ENCODE measurements around the gene OMA1.
"Not testable (repeated sequence)": the region's sequence is repeated elsewhere in the genome, so short reads cannot be mapped to it uniquely, and the experiment has no call there.

The OMA1 gene

GRCh38 chr1:58528518-58528917 lies 18.0 kb downstream of the OMA1 start:
- DNase-seq (ENCODE audit: low read depth), result peak; percentile 83

- DNase-seq (ENCODE audit: low read depth), result peak; percentile 65
Observed at GRCh38 chr1:58524353-58524945, 22.1 kb downstream of the OMA1 start.

DNA sequence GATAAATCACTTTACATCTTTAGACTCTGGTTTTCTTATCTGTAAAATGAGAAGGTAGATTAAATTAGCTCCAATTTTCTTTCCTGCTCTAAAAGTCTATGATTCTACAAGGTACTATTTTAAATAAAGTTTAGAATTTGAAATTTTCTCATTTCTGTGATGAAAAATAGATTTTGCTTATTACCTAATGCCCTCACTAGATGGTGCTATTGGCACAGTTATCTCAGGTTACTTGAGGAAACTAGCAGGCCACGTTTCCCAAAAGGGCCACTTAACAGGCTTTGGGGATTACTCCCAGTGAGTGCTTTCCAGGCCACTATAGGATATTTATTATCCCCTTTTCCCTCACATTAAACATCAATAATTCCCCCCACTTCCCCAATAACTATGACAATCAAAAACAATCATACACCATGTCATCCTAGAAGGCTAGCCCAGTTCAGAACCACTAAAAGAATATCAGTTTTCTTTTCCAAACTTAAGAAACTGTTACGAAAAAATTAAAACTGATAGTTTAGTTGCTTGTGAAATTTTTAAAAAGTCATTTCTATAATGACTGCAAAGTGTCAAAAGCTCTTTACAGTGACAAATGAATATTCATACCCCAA lies 30.6 kb downstream of the OMA1 start:
- DNase-seq (ENCODE audit: low read depth), result peak; percentile 71

- no peak for DNase-seq (ENCODE audit: low read depth)
Observed at GRCh38 chr1:58513956-58514355, 32.6 kb downstream of the OMA1 start.

DNA sequence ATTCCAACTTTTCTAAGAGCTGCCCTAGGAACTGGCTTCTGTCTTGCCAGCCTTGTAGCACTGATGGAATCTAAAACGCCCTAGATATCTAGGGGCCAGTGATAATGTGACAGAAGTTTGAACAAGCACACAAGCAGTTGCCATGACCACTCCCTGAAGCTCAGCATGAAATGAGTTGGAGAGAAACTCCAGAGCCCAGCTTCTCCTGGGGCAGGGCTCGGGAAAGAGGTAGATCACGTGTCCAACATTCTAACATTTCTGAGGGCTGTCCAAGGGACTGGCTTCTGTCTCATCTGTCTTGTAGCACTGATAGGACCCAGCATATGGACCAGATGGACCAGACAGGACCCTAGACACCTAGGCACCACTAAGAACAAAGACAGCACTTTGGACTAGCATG lies 37.9 kb downstream of the OMA1 start:
- DNase-seq (ENCODE audit: low read depth), result no peak

- DNase-seq (ENCODE audit: low read depth), result no peak
Observed at GRCh38 chr1:58505286-58505685, 41.2 kb downstream of the OMA1 start.

- DNase-seq (ENCODE audit: low read depth), result no peak
Observed at GRCh38 chr1:58502519-58502918, 44.0 kb downstream of the OMA1 start.

DNA sequence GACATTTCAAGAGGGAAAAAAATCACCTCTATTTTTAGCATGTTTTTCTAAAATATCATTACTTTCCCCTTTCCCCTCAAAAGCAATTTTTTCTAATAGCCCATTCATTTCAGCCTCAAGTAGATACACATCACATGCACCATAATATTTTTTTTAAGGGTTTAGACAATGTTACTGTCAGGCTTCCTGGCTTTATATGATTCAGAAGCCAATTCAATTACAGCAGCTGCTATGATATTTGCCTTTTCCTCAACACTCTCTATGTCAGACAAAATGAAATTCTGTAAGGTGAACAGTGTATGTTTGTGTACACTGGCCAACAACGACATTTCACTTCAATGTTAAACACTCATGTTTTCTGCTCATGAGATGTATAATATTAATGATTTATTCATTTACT lies 46.5 kb downstream of the OMA1 start:
- DNase-seq (ENCODE audit: low read depth), result no peak

DNA sequence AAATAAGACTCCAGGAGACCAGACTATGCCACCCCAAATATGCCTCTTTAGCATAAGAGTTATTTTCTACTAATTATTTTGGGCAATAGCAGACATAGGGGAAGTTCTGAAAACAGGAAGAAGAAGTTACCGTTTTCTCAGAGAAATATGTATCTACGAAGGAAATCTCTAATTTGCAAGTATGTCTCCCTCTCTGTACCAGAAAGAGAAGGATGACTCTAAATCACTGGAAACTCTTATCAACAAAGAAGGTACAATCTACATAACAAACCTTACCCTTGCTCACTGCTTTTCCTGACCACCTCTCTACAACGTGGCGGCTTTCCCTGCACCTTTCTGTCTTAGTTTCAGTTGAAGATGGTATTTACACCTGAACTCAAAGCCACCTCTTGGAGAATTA lies 49.0 kb downstream of the OMA1 start:
- DNase-seq (ENCODE audit: low read depth), result no peak

DNA sequence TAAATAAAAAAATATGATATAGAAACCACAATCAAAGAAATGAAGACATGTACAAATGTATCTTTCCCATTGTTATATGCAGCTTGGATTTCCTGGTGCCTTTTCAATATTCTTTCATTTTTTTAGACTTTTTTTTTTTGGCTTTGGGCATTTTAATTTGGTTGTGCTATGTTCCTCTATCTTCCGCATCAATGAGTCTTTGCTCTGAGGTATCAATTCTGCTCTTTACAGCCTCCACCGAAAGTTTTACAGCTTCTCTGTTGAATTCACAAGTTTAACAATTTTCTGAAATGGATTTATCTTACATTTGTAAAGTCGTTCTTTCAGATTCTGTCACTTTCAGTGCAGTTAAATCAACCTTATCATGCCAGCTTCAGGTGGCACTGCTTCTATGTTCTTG lies 50.5 kb downstream of the OMA1 start:
- no peak for DNase-seq (ENCODE audit: low read depth)

DNA sequence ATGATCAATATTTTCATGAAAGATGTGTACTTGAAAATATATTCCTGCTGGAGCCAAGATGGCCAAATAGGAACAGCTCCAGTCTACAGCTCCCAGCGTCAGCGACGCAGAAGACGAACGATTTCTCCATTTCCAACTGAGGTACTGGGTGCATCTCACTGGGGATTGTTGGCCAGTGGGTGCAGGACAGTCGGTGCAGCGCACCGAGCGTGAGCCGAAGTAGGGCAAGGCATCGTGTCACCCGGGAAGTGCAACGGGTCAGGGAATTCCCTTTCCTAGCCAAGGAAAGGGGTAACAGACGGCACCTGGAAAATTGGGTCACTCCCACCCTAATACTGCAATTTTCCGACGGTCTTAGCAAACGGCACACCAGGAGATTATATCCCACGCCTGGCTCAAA lies 57.6 kb downstream of the OMA1 start:
- not testable (repeated sequence) for DNase-seq (ENCODE audit: low read depth)

GRCh38 chr1:58487002-58487401 lies 59.5 kb downstream of the OMA1 start:
- no peak for DNase-seq (ENCODE audit: low read depth)

- DNase-seq (ENCODE audit: low read depth), result no peak
Observed at GRCh38 chr1:58481962-58482361, 64.6 kb downstream of the OMA1 start.

GRCh38 chr1:58480191-58480590 lies 66.3 kb downstream of the OMA1 start:
- DNase-seq (ENCODE audit: low read depth), result no peak

GRCh38 chr1:58477390-58477789 lies 69.1 kb downstream of the OMA1 start:
- DNase-seq (ENCODE audit: low read depth), result no peak

DNA sequence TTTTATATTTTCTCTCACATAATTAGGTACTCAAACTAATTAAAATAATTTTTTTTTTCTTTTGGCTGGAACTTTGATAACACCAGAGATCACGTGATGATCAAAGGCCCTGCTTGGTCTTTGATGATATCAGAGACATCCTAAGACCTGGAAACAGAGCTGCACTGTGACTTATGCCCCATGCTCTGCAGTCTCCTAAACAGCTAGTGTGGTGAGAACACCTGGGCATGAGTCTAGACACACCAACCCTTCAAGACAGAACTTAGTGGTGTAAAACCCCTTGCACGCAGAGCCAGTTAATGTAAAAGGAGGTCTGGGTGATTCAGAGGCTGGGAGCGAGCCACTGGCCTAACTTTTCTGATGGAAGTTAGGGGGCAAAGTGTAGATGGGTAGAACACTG lies 70.3 kb downstream of the OMA1 start:
- DNase-seq (ENCODE audit: low read depth), result no peak

GRCh38 chr1:58469476-58469875 lies 77.0 kb downstream of the OMA1 start:
- no peak for DNase-seq (ENCODE audit: low read depth)

GRCh38 chr1:58469016-58469415 lies 77.5 kb downstream of the OMA1 start:
- DNase-seq (ENCODE audit: low read depth), result no peak

DNA sequence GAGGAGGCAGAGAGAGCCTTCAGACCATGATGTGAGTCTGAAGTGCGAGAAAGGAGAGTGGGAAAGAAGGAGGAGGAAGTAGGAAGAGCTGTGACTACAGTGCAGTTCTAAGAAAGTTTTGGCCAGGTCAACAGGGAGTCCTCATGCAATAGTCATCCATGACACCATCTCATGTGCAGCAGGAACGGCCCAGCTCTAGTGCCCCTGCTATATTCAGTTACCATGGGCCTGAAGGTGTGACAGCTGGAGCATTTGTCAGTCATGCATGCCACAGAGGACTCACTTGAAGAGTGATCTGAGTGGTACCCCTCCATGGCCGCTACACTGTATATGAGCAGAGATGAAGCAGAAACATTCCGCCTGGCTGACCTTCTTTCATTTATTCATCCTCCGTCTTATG lies 77.9 kb downstream of the OMA1 start:
- no peak for DNase-seq (ENCODE audit: low read depth)

DNA sequence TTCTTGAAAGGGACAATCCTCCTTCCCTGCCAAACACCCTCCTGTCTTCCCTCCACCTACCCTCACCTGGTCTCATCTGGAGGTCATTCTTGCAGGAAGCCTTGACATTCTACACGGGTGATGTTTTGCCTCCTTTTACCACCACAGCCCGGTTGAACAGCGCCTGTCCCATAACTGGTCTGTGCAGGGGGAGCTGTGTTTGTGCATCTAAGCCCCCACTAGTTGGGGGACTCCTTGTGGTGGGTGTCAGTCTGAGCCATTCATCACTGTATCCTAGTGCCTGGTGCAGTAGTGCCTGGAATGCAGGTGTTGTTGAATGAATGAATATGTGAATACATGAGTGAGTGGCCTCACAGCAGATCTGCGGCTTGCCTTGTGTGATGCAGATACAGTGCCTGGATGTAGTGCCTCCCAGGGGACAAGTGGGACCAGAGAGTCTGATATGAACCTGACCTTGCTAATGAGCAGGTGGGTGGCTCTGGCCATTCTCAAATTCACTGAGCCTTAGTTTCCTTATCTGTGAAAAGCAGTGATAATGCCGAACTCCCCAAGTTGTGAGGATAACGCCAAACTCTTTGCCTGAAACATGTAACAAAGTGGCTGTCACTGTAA lies 79.8 kb downstream of the OMA1 start:
- DNase-seq (ENCODE audit: low read depth), result no peak

DNA sequence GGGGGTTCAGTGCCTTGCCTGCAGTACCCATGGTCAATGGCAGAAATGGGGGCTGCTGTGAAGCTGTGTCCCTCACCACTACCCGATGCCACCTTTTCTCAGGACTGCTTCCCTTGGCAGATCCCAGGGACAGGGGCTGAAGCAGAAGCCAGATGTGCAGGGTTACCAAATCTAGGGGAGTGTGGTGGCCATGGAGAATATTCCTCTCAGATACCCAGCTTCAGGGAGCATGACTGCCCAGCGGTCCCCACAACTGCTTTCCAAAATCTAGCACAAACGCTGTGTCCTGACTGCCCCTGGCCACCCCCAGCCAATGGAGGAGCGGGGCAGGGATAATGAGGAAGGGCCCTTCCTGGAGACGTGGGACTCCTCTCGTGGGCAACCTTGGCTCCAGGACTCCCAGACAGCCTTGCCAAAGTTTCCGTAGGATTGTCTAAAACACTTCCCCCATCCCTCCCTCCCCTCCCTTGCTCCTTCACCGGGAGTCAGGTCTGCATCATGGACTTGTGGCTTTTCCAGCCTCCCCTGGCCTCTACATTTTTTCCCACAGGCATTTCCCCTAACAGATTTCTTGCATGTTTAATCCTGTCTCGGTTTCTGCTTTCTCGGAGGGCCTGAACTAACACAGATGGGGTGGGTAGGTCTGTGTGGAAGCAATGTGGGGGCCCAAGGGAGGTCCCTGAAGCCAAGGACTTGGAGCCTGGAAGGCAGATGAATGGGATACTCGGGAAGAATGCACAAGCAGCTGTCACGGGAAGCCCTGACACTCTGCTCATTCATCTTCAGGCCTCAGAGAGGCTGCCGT lies 80.5 kb downstream of the OMA1 start:
- no peak for DNase-seq (ENCODE audit: low read depth)

DNA sequence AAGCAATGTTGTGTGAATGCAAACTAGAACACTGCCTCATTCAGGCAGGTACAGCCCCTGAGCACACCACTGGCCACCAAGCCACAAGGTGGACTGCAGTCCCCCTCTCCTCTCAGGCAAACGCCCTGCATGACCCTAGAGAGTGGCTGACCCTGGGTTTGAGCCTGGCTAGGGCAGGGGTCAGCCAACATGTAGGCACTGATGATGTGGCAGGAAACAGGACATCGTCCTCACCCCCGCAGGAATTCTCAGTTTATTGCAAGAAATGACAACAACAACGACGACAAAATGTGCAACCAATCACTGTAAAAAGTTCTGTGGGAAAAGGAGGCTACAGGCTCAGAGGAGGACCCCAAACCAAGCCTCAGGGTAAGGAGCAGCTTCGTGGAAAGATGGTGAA lies 81.3 kb downstream of the OMA1 start:
- DNase-seq (ENCODE audit: low read depth), result no peak

DNA sequence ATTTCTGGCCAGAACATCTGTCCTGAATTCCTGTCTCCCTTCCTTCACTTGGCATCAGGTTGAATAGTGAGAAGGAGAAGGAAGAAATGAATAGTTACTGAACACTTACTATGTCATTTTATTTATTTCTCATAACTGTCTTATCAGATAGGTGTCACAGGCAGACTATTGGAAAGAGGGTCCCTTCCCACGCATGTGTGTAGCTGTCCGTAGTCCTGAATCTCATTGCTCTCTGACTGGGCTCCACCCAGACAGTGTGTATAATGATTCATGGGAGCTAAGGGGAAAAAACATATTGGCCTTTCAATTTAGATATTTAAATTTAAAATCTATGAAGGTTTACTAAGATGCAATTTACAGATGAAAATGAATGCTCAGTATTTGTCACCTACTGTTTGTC lies 86.1 kb downstream of the OMA1 start:
- DNase-seq (ENCODE audit: low read depth), result no peak
